ENCODE data around the gene RPS6KA3.

- TF ChIP-seq PKNOX1 (IDR thresholded peaks at IDR 0.05) = no peak
- TF ChIP-seq BHLHE40 (IDR thresholded peaks at IDR 0.05; ENCODE audit: borderline replicate concordance) = no peak
- no peak for TF ChIP-seq SP1 (IDR thresholded peaks at IDR 0.05)
- no peak for TF ChIP-seq CTBP1 (IDR thresholded peaks at IDR 0.05; ENCODE audit: borderline replicate concordance)
- no peak for TF ChIP-seq FOXM1 (IDR thresholded peaks at IDR 0.05; ENCODE audit: borderline replicate concordance)
- TF ChIP-seq ZNF384 (IDR thresholded peaks at IDR 0.05) = no peak
- no peak for TF ChIP-seq ELF4 (IDR thresholded peaks at IDR 0.05)
- TF ChIP-seq FOXA1 (IDR thresholded peaks at IDR 0.05) = no peak
- TF ChIP-seq FOXK2 (IDR thresholded peaks at IDR 0.05) = no peak
Observed at GRCh38 chrX:20225488-20225833, 41.2 kb downstream of the RPS6KA3 start.

All from HEK293T (cell line).